Fibroblast of skin of back (primary cell): Measurements from ENCODE around the gene AKR1B1. TPM values are rescaled to one million over a fixed set of nuclear protein-coding genes. Genes with fewer than 3 reads are reported as not detected.
A peak's percentile ranks its signal among the peaks of the same experiment; 100 is the strongest.
"Not testable (repeated sequence)": the region's sequence is repeated elsewhere in the genome, so short reads cannot be mapped to it uniquely, and the experiment has no call there.

Source experiments
- DNase-seq: peaks from one replicate; pipeline ENCODE4 v3.0.0-alpha.2; 2013
- polyA plus RNA-seq, 2 experiments: library from polyadenylated mRNA; unstranded; fragments of 120-200 nt; gene quantifications; one replicate each; pipeline ENCODE4 v1.2.1, GENCODE V29; 2013; ENCODE audit not compliant: insufficient read length in 2 of 2

AKR1B1 gene
- 115 TPM for polyA plus RNA-seq (2013, experiment 1 of 2; ENCODE audit: insufficient read length)
- polyA plus RNA-seq (2013, experiment 2 of 2; ENCODE audit: insufficient read length), result 56.1 TPM

GRCh38 chr7:134458806-134459698 is at the start of gene AKR1B1:
Gene AKR1B1, minus strand, starts transcription at chr7:134459100. Its CDS starts 38 bp downstream, at chr7:134459062.
- peak; percentile 93 for DNase-seq

- DNase-seq, result no peak
These were observed 47.0 kb upstream of the AKR1B1 start for GRCh38 chr7:134505856-134506255.

- DNase-seq, result peak; percentile 24
These were observed 45.8 kb upstream of the AKR1B1 start for GRCh38 chr7:134504660-134505164.

- no peak for DNase-seq
These were observed 43.8 kb upstream of the AKR1B1 start for GRCh38 chr7:134502463-134503371.

- DNase-seq, result no peak
These were observed 42.1 kb upstream of the AKR1B1 start for GRCh38 chr7:134500982-134501381.

- DNase-seq, result no peak
These were observed 41.5 kb upstream of the AKR1B1 start for GRCh38 chr7:134500406-134500805.

GRCh38 chr7:134495546-134495945 is 36.6 kb upstream of the AKR1B1 start:
- DNase-seq, result no peak

GRCh38 chr7:134493091-134493490 is 34.2 kb upstream of the AKR1B1 start:
- no peak for DNase-seq

GRCh38 chr7:134487721-134488120 is 28.8 kb upstream of the AKR1B1 start:
- DNase-seq, result not testable (repeated sequence)

- no peak for DNase-seq
These were observed 26.3 kb upstream of the AKR1B1 start for GRCh38 chr7:134485203-134485602.

- DNase-seq, result peak; percentile 12
These were observed 24.4 kb upstream of the AKR1B1 start for GRCh38 chr7:134483296-134483695.

- no peak for DNase-seq
These were observed 24.0 kb upstream of the AKR1B1 start for GRCh38 chr7:134482858-134483257.

GRCh38 chr7:134481167-134481566 is 22.3 kb upstream of the AKR1B1 start:
- DNase-seq, result no peak

- peak; percentile 88 for DNase-seq
These were observed 21.8 kb upstream of the AKR1B1 start for GRCh38 chr7:134480730-134481129.

GRCh38 chr7:134480202-134480601 is 21.3 kb upstream of the AKR1B1 start:
- DNase-seq, result no peak

- DNase-seq, result no peak
These were observed 19.8 kb upstream of the AKR1B1 start for GRCh38 chr7:134478707-134479106.

- no peak for DNase-seq
These were observed 19.1 kb upstream of the AKR1B1 start for GRCh38 chr7:134477954-134478353.

- DNase-seq, result no peak
These were observed 17.1 kb upstream of the AKR1B1 start for GRCh38 chr7:134476044-134476443.

- no peak for DNase-seq
These were observed 15.9 kb upstream of the AKR1B1 start for GRCh38 chr7:134474828-134475227.

- DNase-seq, result peak; percentile 36
These were observed 15.0 kb upstream of the AKR1B1 start for GRCh38 chr7:134473861-134474291.

GRCh38 chr7:134472572-134473244 is 13.8 kb upstream of the AKR1B1 start:
- no peak for DNase-seq

- DNase-seq, result peak; percentile 52
These were observed 12.0 kb upstream of the AKR1B1 start for GRCh38 chr7:134470864-134471263.
